HG03060 (cell line): ENCODE results near the gene COL4A3.
"Not testable (repeated sequence)": the region's sequence is repeated elsewhere in the genome, so short reads cannot be mapped to it uniquely, and the experiment has no call there.

Experiments
- ATAC-seq: cut with Tn5 transposase; IDR thresholded peaks from one replicate; pipeline ENCODE4 v1.9.1; 2021; ENCODE audit warnings: low read depth, moderate number of reproducible peaks; ENCODE audit not compliant: unreplicated experiment

Gene COL4A3

GRCh38 chr2:227154986-227155774 is 9.2 kb upstream of the COL4A3 start:
- no peak for ATAC-seq

- no peak for ATAC-seq
Observed at GRCh38 chr2:227160164-227160563, 4.3 kb upstream of the COL4A3 start.

- no peak for ATAC-seq
Observed at GRCh38 chr2:227161947-227162346, 2.5 kb upstream of the COL4A3 start.

GRCh38 chr2:227163485-227163997 is 883 bp upstream of the COL4A3 start:
- peak; percentile 44 for ATAC-seq

GRCh38 chr2:227164763-227165291 is 403 bp downstream of the COL4A3 start:
- peak; percentile 67 for ATAC-seq

- not testable (repeated sequence) for ATAC-seq
Observed at GRCh38 chr2:227171779-227172178, 7.4 kb downstream of the COL4A3 start.

- no peak for ATAC-seq
Observed at GRCh38 chr2:227177592-227178336, 13.3 kb downstream of the COL4A3 start.

GRCh38 chr2:227179988-227180685 is 15.7 kb downstream of the COL4A3 start:
- no peak for ATAC-seq

- ATAC-seq, result no peak
Observed at GRCh38 chr2:227180770-227181169, 16.3 kb downstream of the COL4A3 start.

- no peak for ATAC-seq
Observed at GRCh38 chr2:227182765-227183164, 18.3 kb downstream of the COL4A3 start.

- ATAC-seq, result no peak
Observed at GRCh38 chr2:227183657-227184367, 19.4 kb downstream of the COL4A3 start.

- no peak for ATAC-seq
Observed at GRCh38 chr2:227185615-227186232, 21.3 kb downstream of the COL4A3 start.

- ATAC-seq, result no peak
Observed at GRCh38 chr2:227186751-227187150, 22.3 kb downstream of the COL4A3 start.

GRCh38 chr2:227188292-227188691 is 23.9 kb downstream of the COL4A3 start:
- peak; percentile 76 for ATAC-seq

GRCh38 chr2:227191367-227191766 is 26.9 kb downstream of the COL4A3 start:
- ATAC-seq, result no peak

- ATAC-seq, result no peak
Observed at GRCh38 chr2:227192491-227192890, 28.1 kb downstream of the COL4A3 start.

GRCh38 chr2:227194219-227194618 is 29.8 kb downstream of the COL4A3 start:
- ATAC-seq, result no peak

GRCh38 chr2:227198866-227199265 is 34.4 kb downstream of the COL4A3 start:
- ATAC-seq, result no peak

- no peak for ATAC-seq
Observed at GRCh38 chr2:227201771-227202170, 37.3 kb downstream of the COL4A3 start.

- ATAC-seq, result no peak
Observed at GRCh38 chr2:227204452-227204851, 40.0 kb downstream of the COL4A3 start.
